IMR-90 (cell line): ENCODE measurements around the gene LSM14A. TPM values are rescaled to one million over a fixed set of nuclear protein-coding genes. Genes with fewer than 3 reads are reported as not detected.
A peak's percentile ranks its signal among the peaks of the same experiment; 100 is the strongest.

ENCODE experiments used
- ATAC-seq: fragments of 200-7000 bp; cut with Tn5 transposase; 2 replicates; pipeline ENCODE4 v1.9.1; 2020; ENCODE audit warnings: low read depth, mild to moderate bottlenecking, moderate library complexity
- BruUV-seq: library from RNA; stranded (reverse); fragments of 400-500 nt; replicated peaks from 2 replicates; lab custom pipeline; 2021; lab: Mats Ljungman, UMichigan
- CTCF ChIA-PET: fragments of 300-600 bp; formaldehyde crosslinking; extraction: SDS; loops from one replicate; lab custom pipeline; 2021; ENCODE audit warnings: antibody characterized with exemption; lab: Yijun Ruan, JAX
- POLR2A ChIA-PET: fragments of 300-600 bp; sonication (Branson Sonifier 250); formaldehyde crosslinking; loops from one replicate; lab custom pipeline; 2022; ENCODE audit warnings: antibody characterized with exemption; ENCODE audit not compliant: unreplicated experiment; lab: Charles Lee
- DNase-seq: peaks from one replicate; pipeline ENCODE4 v3.0.0; 2013
- H2AFZ ChIP-seq: replicated peaks from 2 replicates; pipeline ENCODE3; 2013; ENCODE audit warnings: low read length, mild to moderate bottlenecking; ENCODE audit not compliant: poor library complexity
- H2AK5ac ChIP-seq: 2 replicates; pipeline ENCODE4 v1.6.1; 2013; ENCODE audit warnings: low read depth, low read length, inconsistent platforms
- H2AK9ac ChIP-seq: replicated peaks from 2 replicates; pipeline ENCODE3; 2013; ENCODE audit warnings: mild to moderate bottlenecking, low read depth, low read length, moderate library complexity; ENCODE audit not compliant: poor library complexity
- H2BK120ac ChIP-seq: 2 replicates; pipeline ENCODE4 v1.6.1; 2013; ENCODE audit warnings: low read depth, low read length, inconsistent platforms
- H2BK15ac ChIP-seq: 3 replicates; pipeline ENCODE4 v1.6.1; 2013; ENCODE audit warnings: low read depth, low read length, inconsistent platforms
- H2BK20ac ChIP-seq: 2 replicates; pipeline ENCODE4 v1.6.1; 2013; ENCODE audit warnings: low read depth, mild to moderate bottlenecking, inconsistent platforms, low read length, moderate library complexity
- H2BK5ac ChIP-seq: 2 replicates; pipeline ENCODE4 v1.6.1; 2013; ENCODE audit warnings: mild to moderate bottlenecking, low read depth, low read length, inconsistent platforms; ENCODE audit not compliant: poor library complexity, severe bottlenecking
- H3K14ac ChIP-seq: replicated peaks from 2 replicates; pipeline ENCODE4 v1.6.1; 2013; ENCODE audit warnings: low read depth, low read length, inconsistent platforms
- H3K18ac ChIP-seq: 2 replicates; pipeline ENCODE4 v1.6.1; 2013; ENCODE audit warnings: low read depth, low read length, control low read depth
- H3K23ac ChIP-seq: 2 replicates; pipeline ENCODE4 v1.6.1; 2013; ENCODE audit warnings: low read depth, low read length, inconsistent platforms
- H3K27ac ChIP-seq: 2 replicates; pipeline ENCODE4 v1.5.1; 2013; ENCODE audit warnings: mild to moderate bottlenecking, control low read depth, low read length; ENCODE audit not compliant: insufficient read depth
- H3K27me3 ChIP-seq: 2 replicates; pipeline ENCODE4 v1.6.1; 2013; ENCODE audit warnings: low read length; ENCODE audit not compliant: control insufficient read depth, insufficient read depth
- H3K36me3 ChIP-seq: 2 replicates; pipeline ENCODE4 v1.6.1; 2013; ENCODE audit warnings: low read length, mixed read lengths; ENCODE audit not compliant: control insufficient read depth, insufficient read depth
- H3K4ac ChIP-seq: 2 replicates; pipeline ENCODE4 v1.6.1; 2013; ENCODE audit warnings: low read depth, low read length, inconsistent platforms
- H3K4me1 ChIP-seq: 2 replicates; pipeline ENCODE4 v1.6.1; 2013; ENCODE audit warnings: low read length, mixed read lengths; ENCODE audit not compliant: control insufficient read depth, insufficient read depth
- H3K4me2 ChIP-seq: 2 replicates; pipeline ENCODE4 v1.6.1; 2013; ENCODE audit warnings: low read depth, mild to moderate bottlenecking, control low read depth, low read length, moderate library complexity
- H3K4me3 ChIP-seq: 2 replicates; pipeline ENCODE4 v1.5.1; 2013; ENCODE audit warnings: low read depth, mild to moderate bottlenecking, control low read depth, low read length, moderate library complexity; ENCODE audit not compliant: insufficient read depth
- H3K56ac ChIP-seq: 2 replicates; pipeline ENCODE4 v1.6.1; 2013; ENCODE audit warnings: low read length, inconsistent platforms; ENCODE audit not compliant: insufficient read depth; ENCODE audit errors: extremely low read depth
- H3K79me1 ChIP-seq, 2 experiments: 2 replicates each; pipeline ENCODE4 v1.6.1; 2013; ENCODE audit warnings: low read length in 2 of 2, inconsistent platforms in 1 of 2, low read depth in 1 of 2
- H3K9ac ChIP-seq: 2 replicates; pipeline ENCODE4 v1.6.1; 2013; ENCODE audit warnings: low read depth, low read length, control low read depth
- H3K9me1 ChIP-seq: 2 replicates; pipeline ENCODE4 v1.6.1; 2013; ENCODE audit warnings: low read length, inconsistent platforms; ENCODE audit not compliant: insufficient read depth
- H3K9me3 ChIP-seq: 2 replicates; pipeline ENCODE4 v1.6.1; 2013; ENCODE audit warnings: low read length; ENCODE audit not compliant: control insufficient read depth, insufficient read depth
- H4K20me1 ChIP-seq: 2 replicates; pipeline ENCODE4 v1.6.1; 2013; ENCODE audit warnings: low read length, inconsistent platforms; ENCODE audit not compliant: insufficient read depth
- H4K5ac ChIP-seq: 2 replicates; pipeline ENCODE4 v1.6.1; 2013; ENCODE audit warnings: mild to moderate bottlenecking, low read depth, low read length, control low read depth
- H4K8ac ChIP-seq, 2 experiments: 2 replicates each; pipeline ENCODE4 v1.6.1; 2013; ENCODE audit warnings: low read depth in 2 of 2, low read length in 2 of 2, control low read depth in 1 of 2, inconsistent platforms in 1 of 2
- H4K91ac ChIP-seq: 2 replicates; pipeline ENCODE4 v1.6.1; 2013; ENCODE audit warnings: low read depth, low read length, inconsistent platforms; ENCODE audit not compliant: insufficient read depth
- BHLHE40 ChIP-seq: fragments of 150-350 bp; IDR thresholded peaks from 2 replicates; pipeline ENCODE4 v1.6.1; 2016; ENCODE audit warnings: mild to moderate bottlenecking, low read depth, low read length
- CEBPB ChIP-seq: IDR thresholded peaks from 2 replicates; pipeline ENCODE4 v1.6.1; 2012; ENCODE audit warnings: low read depth, low read length, improper control_type of control experiment
- CHD1 ChIP-seq: IDR thresholded peaks from 2 replicates; pipeline ENCODE4 v1.6.1; 2012; ENCODE audit warnings: low read depth, low read length, improper control_type of control experiment
- MXI1 ChIP-seq: IDR thresholded peaks from 2 replicates; pipeline ENCODE4 v1.6.1; 2012; ENCODE audit warnings: low read depth, mild to moderate bottlenecking, low read length, moderate library complexity, borderline replicate concordance
- RAD21 ChIP-seq: IDR thresholded peaks from 2 replicates; pipeline ENCODE4 v1.6.1; 2012; ENCODE audit warnings: low read length, improper control_type of control experiment
- RFX5 ChIP-seq: IDR thresholded peaks from 2 replicates; pipeline ENCODE4 v1.8.0; 2012; ENCODE audit warnings: low read depth, mild to moderate bottlenecking, low read length, moderate library complexity
- SMC3 ChIP-seq: fragments of 150-350 bp; IDR thresholded peaks from 2 replicates; pipeline ENCODE4 v1.6.1; 2016; ENCODE audit warnings: low read depth, mild to moderate bottlenecking, antibody characterized with exemption, low read length, moderate library complexity
- USF2 ChIP-seq: fragments of 150-350 bp; IDR thresholded peaks from 2 replicates; pipeline ENCODE4 v1.6.1; 2017; ENCODE audit warnings: mild to moderate bottlenecking, antibody characterized with exemption, low read length, low read depth
- WGBS, 2 experiments: methylation state at CpG; one replicate each; pipeline versions ENCODE4 v1.1.5 to v1.1.7; 2013; ENCODE audit warnings: missing lambda C conversion rate in 2 of 2; ENCODE audit not compliant: insufficient read length in 1 of 2; ENCODE audit errors: extremely low coverage in 2 of 2; 5-methylcytosine and 5-hydroxymethylcytosine counted together
- dilution Hi-C: fragments of 300-500 bp; cut with HindIII; formaldehyde crosslinking; loops from one replicate; pipeline ENCODE4 v1.14.3; 2018; ENCODE audit warnings: low sequenced_read_pairs; ENCODE audit not compliant: unreplicated experiment
- in situ Hi-C: fragments of 300-500 bp; cut with MboI; formaldehyde crosslinking; loops from 3 replicates; pipeline ENCODE4 v1.14.3; 2019; ENCODE audit warnings: low sequenced_read_pairs, inconsistent platforms, mixed read lengths
- intact Hi-C: fragments of 100-400 bp; cut with micrococcal nuclease; formaldehyde crosslinking; loops from 2 replicates; pipeline ENCODE4 v1.10.0; 2022
- polyA plus RNA-seq, 3 experiments: library from polyadenylated mRNA; depleted of rRNA; stranded (reverse); fragments of >200 nt; gene quantifications; 2 replicates each; pipeline ENCODE4 v1.2.3, GENCODE V29; 2012; ENCODE audit warnings: low replicate concordance in 1 of 3
- total RNA-seq: library from RNA; depleted of rRNA; stranded (reverse); fragments of >200 nt; gene quantifications from 2 replicates; pipeline ENCODE4 v1.2.3, GENCODE V29; 2012

LSM14A gene
- total and polyA plus RNA-seq, 2 of the 4 experiments (the other 2 are of a cell fraction): 44.3 to 54.8 TPM

GRCh38 chr19:34236035-34236987 lies 64.0 kb downstream of the LSM14A start:
- peaks cover 16% of the 10 kb centered on the region for H3K4me1 ChIP-seq
- H2AK5ac ChIP-seq: peak overlapping the region; percentile 79
- H2BK20ac ChIP-seq: peak overlapping the region; percentile 81
- ChIA-PET POLR2A (no interaction called here), CTCF (interaction anchor here (0.6 to 1.0 kb wide), 3 partner anchors 12 to 101 kb away, joined by 3 read pairs; no protein-coding TSS in a partner anchor)
- intact Hi-C loops (no loop called here), in situ Hi-C loops (loop anchor here (10.0 kb wide), 1 partner anchor 98 kb away; no protein-coding TSS in a partner anchor), dilution Hi-C loops (no loop called here)
- no peak overlapping the region for H4K5ac ChIP-seq
- WGBS, 2 experiments: 41% methylated on average over 9 of the region's 18 CpGs; no CpG with 5 or more reads in 1 of the 2 experiments
- H2AFZ ChIP-seq: no peak overlapping the region
- H3K4ac ChIP-seq: peak overlapping the region; percentile 82
- peaks cover 9 to 35% of the 10 kb centered on the region in 2 experiments; a peak in 2 of 4 replicates for H3K79me1 ChIP-seq
- H3K56ac ChIP-seq: peak overlapping the region; percentile 29; the same call in 1 of the 2 replicates
- peak overlapping the region; percentile 28; the same call in 1 of the 3 replicates for H2BK15ac ChIP-seq
- H3K9ac ChIP-seq: no peak overlapping the region
- H3K18ac ChIP-seq: peak overlapping the region; percentile 39
- no peaks in the 10 kb centered on the region for H3K9me3 ChIP-seq
- peak overlapping the region; percentile 50; the same call in 1 of the 2 replicates for H3K27ac ChIP-seq
- peak overlapping the region; percentile 2 for H2AK9ac ChIP-seq
- TF ChIP-seq RAD21 (0 out of 2 replicates have a peak, but pooled peaks have one; percentile 9), CEBPB (peak; percentile 59), BHLHE40 (peak; percentile 99), SMC3 (no peak), USF2 (peak; percentile 62; the same call in 1 of the 2 replicates), MXI1 (0 out of 2 replicates have a peak, but pooled peaks have one; percentile 42), RFX5 (no peak), CHD1 (no peak)
- peaks cover 22% of the 10 kb centered on the region for H4K20me1 ChIP-seq
- no TSS peak for BruUV-seq
- peak overlapping the region; percentile 40; the same call in 1 of the 2 replicates for H4K91ac ChIP-seq
- H3K4me3 ChIP-seq: no peak overlapping the region
- H2BK5ac ChIP-seq: no peak overlapping the region
- ATAC-seq (peak; percentile 30), DNase-seq (peak; percentile 82)
- no peaks in the 10 kb centered on the region for H3K36me3 ChIP-seq
- no peaks in the 10 kb centered on the region for H3K27me3 ChIP-seq
- peak overlapping the region; percentile 11; the same call in 1 of the 2 replicates for H3K4me2 ChIP-seq
- peak overlapping the region; percentile 85 for H2BK120ac ChIP-seq
- H3K23ac ChIP-seq: peak overlapping the region; percentile 70
- H3K14ac ChIP-seq: peak overlapping the region; percentile 43
- H3K9me1 ChIP-seq: peaks cover 14% of the 10 kb centered on the region
- peak overlapping the region in 1 of 2 experiments; percentile 41; a peak in 1 of 4 replicates for H4K8ac ChIP-seq
